Neural cell (in vitro differentiated cells): ENCODE data around the gene SSTR1. TPM values are rescaled to one million over a fixed set of nuclear protein-coding genes. Genes with fewer than 3 reads are reported as not detected.

ENCODE experiments used
- H2AFZ ChIP-seq: fragments of 200-600, 300-800 bp; sonication (generic), shearing (Covaris generic); 2 replicates; pipeline ENCODE4 v1.6.0; 2014; ENCODE audit warnings: low read depth, mild to moderate bottlenecking, antibody characterized with exemption, low read length, moderate library complexity
- H3F3A ChIP-seq: fragments of 200-600 bp; shearing (Covaris generic); 2 replicates; pipeline ENCODE4 v1.6.1; 2016; ENCODE audit warnings: mild to moderate bottlenecking, moderate library complexity, mixed read lengths, antibody characterized with exemption, low read length; ENCODE audit not compliant: insufficient read depth, poor library complexity, severe bottlenecking
- H3K27ac ChIP-seq: fragments of 200-600, 300-800 bp; sonication (generic), shearing (Covaris generic); 2 replicates; pipeline ENCODE4 v1.5.1; 2014; ENCODE audit warnings: mild to moderate bottlenecking, low read length, moderate library complexity
- H3K27me3 ChIP-seq: fragments of 300-800, 200-600 bp; sonication (generic), shearing (Covaris generic); 2 replicates; pipeline ENCODE4 v1.6.0; 2014; ENCODE audit warnings: mild to moderate bottlenecking, low read depth, low read length, moderate library complexity; ENCODE audit not compliant: insufficient read depth
- H3K36me3 ChIP-seq: fragments of 300-800, 200-600 bp; sonication (generic), shearing (Covaris generic); 2 replicates; pipeline ENCODE4 v1.5.1; 2014; ENCODE audit warnings: mild to moderate bottlenecking, antibody characterized with exemption, low read length, moderate library complexity; ENCODE audit not compliant: insufficient read depth
- H3K4me2 ChIP-seq: fragments of 300-800, 200-600 bp; sonication (generic), shearing (Covaris generic); 2 replicates; pipeline ENCODE4 v1.6.0; 2014; ENCODE audit warnings: mild to moderate bottlenecking, low read length
- H3K4me3 ChIP-seq: fragments of 300-800, 200-600 bp; sonication (generic), shearing (Covaris generic); 2 replicates; pipeline ENCODE4 v1.5.1; 2014; ENCODE audit warnings: mild to moderate bottlenecking, low read length, moderate library complexity
- H3K79me2 ChIP-seq: fragments of 200-600 bp; shearing (Covaris generic); replicated peaks from 2 replicates; pipeline ENCODE4 v1.6.0; 2014; ENCODE audit warnings: mild to moderate bottlenecking, low read length, moderate library complexity; ENCODE audit not compliant: insufficient read depth
- H3K9ac ChIP-seq: fragments of 300-800, 200-600 bp; sonication (generic), shearing (Covaris generic); 2 replicates; pipeline ENCODE4 v1.6.1; 2016; ENCODE audit warnings: mild to moderate bottlenecking, low read length, mixed read lengths
- H3K9me2 ChIP-seq: fragments of 200-600 bp; shearing (Covaris generic); 2 replicates; pipeline ENCODE4 v1.6.1; 2016; ENCODE audit warnings: mild to moderate bottlenecking, low read length, mixed read lengths; ENCODE audit not compliant: insufficient read depth
- H3K9me3 ChIP-seq: fragments of 200-600, 300-800 bp; sonication (generic), shearing (Covaris generic); 2 replicates; pipeline ENCODE4 v1.6.1; 2016; ENCODE audit warnings: mild to moderate bottlenecking, mixed run types, low read length, moderate library complexity, mixed read lengths
- H4K20me1 ChIP-seq: fragments of 200-600 bp; shearing (Covaris generic); 2 replicates; pipeline ENCODE4 v1.6.1; 2016; ENCODE audit warnings: mild to moderate bottlenecking, mixed run types; ENCODE audit not compliant: insufficient read depth
- EP300 ChIP-seq: fragments of 450-650 bp; conservative IDR thresholded peaks from 2 replicates; pipeline ENCODE4 v1.6.1; 2014; ENCODE audit warnings: antibody characterized with exemption, mild to moderate bottlenecking, moderate library complexity; ENCODE audit not compliant: poor library complexity, severe bottlenecking
- EZH2 ChIP-seq: fragments of 200-600, 300-800 bp; shearing (Covaris generic), sonication (generic); IDR thresholded peaks from 2 replicates; pipeline ENCODE4 v1.6.1; 2014; ENCODE audit warnings: antibody characterized with exemption, low read length, borderline replicate concordance, mild to moderate bottlenecking; ENCODE audit not compliant: insufficient read depth, poor library complexity, severe bottlenecking
- MXI1 ChIP-seq: fragments of 450-650 bp; conservative IDR thresholded peaks from 2 replicates; pipeline ENCODE4 v1.6.1; 2014; ENCODE audit warnings: antibody characterized with exemption, mild to moderate bottlenecking; ENCODE audit not compliant: poor library complexity, severe bottlenecking
- POLR2AphosphoS5 ChIP-seq: IDR thresholded peaks from 2 replicates; pipeline ENCODE4 v1.6.1; 2012
- RAD21 ChIP-seq: fragments of 450-650 bp; conservative IDR thresholded peaks from 2 replicates; pipeline ENCODE4 v1.6.1; 2014; ENCODE audit warnings: antibody characterized with exemption, mild to moderate bottlenecking, moderate library complexity
- SMC3 ChIP-seq: fragments of 450-650 bp; conservative IDR thresholded peaks from 2 replicates; pipeline ENCODE4 v1.6.1; 2014; ENCODE audit warnings: antibody characterized with exemption, mild to moderate bottlenecking, moderate library complexity; ENCODE audit not compliant: poor library complexity
- TAF1 ChIP-seq: IDR thresholded peaks from 2 replicates; pipeline ENCODE4 v1.6.1; 2012; ENCODE audit warnings: low read depth
- polyA plus RNA-seq: library from polyadenylated mRNA; depleted of rRNA; stranded (reverse); fragments of >200 nt; gene quantifications from 2 replicates; pipeline ENCODE4 v1.2.3, GENCODE V29; 2014
- TF ChIP-seq, protein P1 (sequence below): fragments of 450-650 bp; IDR thresholded peaks from 2 replicates; pipeline ENCODE4 v1.5.1; 2014; ENCODE audit warnings: antibody characterized with exemption, mild to moderate bottlenecking, moderate library complexity; ENCODE audit not compliant: poor library complexity, severe bottlenecking
- TF ChIP-seq, protein P2 (sequence below): IDR thresholded peaks from 2 replicates; pipeline ENCODE4 v1.6.1; 2012; ENCODE audit warnings: borderline replicate concordance

SSTR1 gene
- polyA plus RNA-seq, 1 donor from 2014 or later = 2.4 TPM

DNA sequence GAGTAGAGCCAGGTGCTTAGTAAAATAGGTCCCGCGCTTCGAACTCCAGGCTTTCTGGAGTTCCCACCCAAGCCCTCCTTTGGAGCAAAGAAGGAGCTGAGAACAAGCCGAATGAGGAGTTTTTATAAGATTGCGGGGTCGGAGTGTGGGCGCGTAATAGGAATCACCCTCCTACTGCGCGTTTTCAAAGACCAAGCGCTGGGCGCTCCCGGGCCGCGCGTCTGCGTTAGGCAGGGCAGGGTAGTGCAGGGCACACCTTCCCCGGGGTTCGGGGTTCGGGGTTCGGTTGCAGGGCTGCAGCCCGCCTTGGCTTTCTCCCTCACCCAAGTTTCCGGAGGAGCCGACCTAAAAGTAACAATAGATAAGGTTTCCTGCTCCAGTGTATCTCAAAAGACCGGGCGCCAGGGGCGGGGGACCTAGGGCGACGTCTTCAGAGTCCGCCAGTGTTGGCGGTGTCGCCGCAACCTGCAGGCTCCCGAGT, 3.6 kb downstream of the SSTR1 start:
- Histone ChIP-seq H3K4me3 (peak overlapping the region; percentile 44), H3K9me2 (no peaks in the 10 kb centered on the region), H2AFZ (no peak overlapping the region)

GRCh38 chr14:38212111-38212510, 4.4 kb downstream of the SSTR1 start:
- Histone ChIP-seq H4K20me1 (no peaks in the 10 kb centered on the region), H3K9me2 (no peaks in the 10 kb centered on the region), H3K9me3 (peaks cover 11% of the 10 kb centered on the region), H3K79me2 (no peaks in the 10 kb centered on the region), H3K4me2 (no peak overlapping the region), H3K36me3 (no peaks in the 10 kb centered on the region), H3K27ac (no peak overlapping the region), H3K4me3 (no peak overlapping the region), H3K27me3 (peaks cover 56% of the 10 kb centered on the region), H3K9ac (no peak overlapping the region), H3F3A (no peaks in the 10 kb centered on the region), H2AFZ (no peak overlapping the region)
- TF ChIP-seq RAD21 (no peak), SMC3 (no peak), TAF1 (no peak), MXI1 (no peak)
- TF ChIP-seq, protein P1, sequence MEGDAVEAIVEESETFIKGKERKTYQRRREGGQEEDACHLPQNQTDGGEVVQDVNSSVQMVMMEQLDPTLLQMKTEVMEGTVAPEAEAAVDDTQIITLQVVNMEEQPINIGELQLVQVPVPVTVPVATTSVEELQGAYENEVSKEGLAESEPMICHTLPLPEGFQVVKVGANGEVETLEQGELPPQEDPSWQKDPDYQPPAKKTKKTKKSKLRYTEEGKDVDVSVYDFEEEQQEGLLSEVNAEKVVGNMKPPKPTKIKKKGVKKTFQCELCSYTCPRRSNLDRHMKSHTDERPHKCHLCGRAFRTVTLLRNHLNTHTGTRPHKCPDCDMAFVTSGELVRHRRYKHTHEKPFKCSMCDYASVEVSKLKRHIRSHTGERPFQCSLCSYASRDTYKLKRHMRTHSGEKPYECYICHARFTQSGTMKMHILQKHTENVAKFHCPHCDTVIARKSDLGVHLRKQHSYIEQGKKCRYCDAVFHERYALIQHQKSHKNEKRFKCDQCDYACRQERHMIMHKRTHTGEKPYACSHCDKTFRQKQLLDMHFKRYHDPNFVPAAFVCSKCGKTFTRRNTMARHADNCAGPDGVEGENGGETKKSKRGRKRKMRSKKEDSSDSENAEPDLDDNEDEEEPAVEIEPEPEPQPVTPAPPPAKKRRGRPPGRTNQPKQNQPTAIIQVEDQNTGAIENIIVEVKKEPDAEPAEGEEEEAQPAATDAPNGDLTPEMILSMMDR = no peak
- TF ChIP-seq, protein P2, sequence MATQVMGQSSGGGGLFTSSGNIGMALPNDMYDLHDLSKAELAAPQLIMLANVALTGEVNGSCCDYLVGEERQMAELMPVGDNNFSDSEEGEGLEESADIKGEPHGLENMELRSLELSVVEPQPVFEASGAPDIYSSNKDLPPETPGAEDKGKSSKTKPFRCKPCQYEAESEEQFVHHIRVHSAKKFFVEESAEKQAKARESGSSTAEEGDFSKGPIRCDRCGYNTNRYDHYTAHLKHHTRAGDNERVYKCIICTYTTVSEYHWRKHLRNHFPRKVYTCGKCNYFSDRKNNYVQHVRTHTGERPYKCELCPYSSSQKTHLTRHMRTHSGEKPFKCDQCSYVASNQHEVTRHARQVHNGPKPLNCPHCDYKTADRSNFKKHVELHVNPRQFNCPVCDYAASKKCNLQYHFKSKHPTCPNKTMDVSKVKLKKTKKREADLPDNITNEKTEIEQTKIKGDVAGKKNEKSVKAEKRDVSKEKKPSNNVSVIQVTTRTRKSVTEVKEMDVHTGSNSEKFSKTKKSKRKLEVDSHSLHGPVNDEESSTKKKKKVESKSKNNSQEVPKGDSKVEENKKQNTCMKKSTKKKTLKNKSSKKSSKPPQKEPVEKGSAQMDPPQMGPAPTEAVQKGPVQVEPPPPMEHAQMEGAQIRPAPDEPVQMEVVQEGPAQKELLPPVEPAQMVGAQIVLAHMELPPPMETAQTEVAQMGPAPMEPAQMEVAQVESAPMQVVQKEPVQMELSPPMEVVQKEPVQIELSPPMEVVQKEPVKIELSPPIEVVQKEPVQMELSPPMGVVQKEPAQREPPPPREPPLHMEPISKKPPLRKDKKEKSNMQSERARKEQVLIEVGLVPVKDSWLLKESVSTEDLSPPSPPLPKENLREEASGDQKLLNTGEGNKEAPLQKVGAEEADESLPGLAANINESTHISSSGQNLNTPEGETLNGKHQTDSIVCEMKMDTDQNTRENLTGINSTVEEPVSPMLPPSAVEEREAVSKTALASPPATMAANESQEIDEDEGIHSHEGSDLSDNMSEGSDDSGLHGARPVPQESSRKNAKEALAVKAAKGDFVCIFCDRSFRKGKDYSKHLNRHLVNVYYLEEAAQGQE = no peak

More for the DNA sequence above, 3.6 kb downstream of the SSTR1 start:
- Histone ChIP-seq H4K20me1 (no peaks in the 10 kb centered on the region), H3K9ac (no peak overlapping the region), H3K36me3 (no peaks in the 10 kb centered on the region), H3K27ac (no peak overlapping the region), H3K27me3 (peaks cover 63% of the 10 kb centered on the region), H3K79me2 (no peaks in the 10 kb centered on the region), H3K9me3 (peaks cover 11% of the 10 kb centered on the region), H3K4me2 (no peak overlapping the region), H3F3A (no peaks in the 10 kb centered on the region)
- TF ChIP-seq POLR2AphosphoS5 (no peak), EZH2 (no peak), EP300 (no peak), SMC3 (no peak), MXI1 (no peak), RAD21 (no peak), TAF1 (no peak)
- TF ChIP-seq, protein P1 = no peak
- TF ChIP-seq, protein P2 = no peak
